NCI-H1092 (cell line): ENCODE data around the gene ASB13.

Source experiments
- DNase-seq: peaks from one replicate; lab custom pipeline; 2025; lab: John Stamatoyannopoulos, UW

Gene ASB13

GRCh38 chr10:5589011-5589660 lies 77.3 kb downstream of the ASB13 start:
- DNase-seq = no peak
